ENCODE data around the gene NKX2-4.
"Not testable (repeated sequence)": the region's sequence is repeated elsewhere in the genome, so short reads cannot be mapped to it uniquely, and the experiment has no call there.

NKX2-4 gene

DNA sequence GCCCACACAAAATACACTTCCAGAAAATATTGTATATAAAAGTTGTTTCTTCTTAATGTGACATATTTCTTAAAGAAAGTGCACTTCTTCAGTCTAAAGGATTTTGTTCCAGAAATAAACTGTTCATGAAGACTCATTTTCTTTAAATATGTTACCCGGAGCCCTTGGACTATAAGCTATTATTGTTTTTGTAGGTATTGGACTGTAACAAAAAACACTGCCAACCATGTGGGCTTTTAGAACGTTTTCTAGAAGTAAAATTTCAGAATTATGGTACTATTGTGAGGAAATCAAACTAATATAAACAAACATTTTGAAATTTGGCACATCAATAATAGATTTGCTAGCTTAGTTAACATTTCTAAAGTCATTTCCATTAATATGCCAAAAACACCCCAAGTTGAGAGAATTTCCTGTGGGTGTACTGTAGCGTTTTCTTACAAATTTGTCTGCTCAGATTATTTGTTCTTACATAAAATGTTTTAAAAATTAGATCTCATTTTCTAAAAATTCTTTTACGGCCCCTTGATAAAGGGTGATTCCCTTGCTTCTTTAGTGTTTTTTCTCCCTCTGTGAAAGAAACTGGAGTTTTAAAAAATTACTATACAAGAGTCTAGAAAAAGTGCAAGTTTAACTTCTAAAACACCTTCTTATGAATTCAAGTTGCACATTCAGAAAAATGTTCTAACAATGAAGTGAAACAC is 3.4 kb downstream of the NKX2-4 start:
- DNase-seq (ENCODE audit: low spot score) = no peak

DNA sequence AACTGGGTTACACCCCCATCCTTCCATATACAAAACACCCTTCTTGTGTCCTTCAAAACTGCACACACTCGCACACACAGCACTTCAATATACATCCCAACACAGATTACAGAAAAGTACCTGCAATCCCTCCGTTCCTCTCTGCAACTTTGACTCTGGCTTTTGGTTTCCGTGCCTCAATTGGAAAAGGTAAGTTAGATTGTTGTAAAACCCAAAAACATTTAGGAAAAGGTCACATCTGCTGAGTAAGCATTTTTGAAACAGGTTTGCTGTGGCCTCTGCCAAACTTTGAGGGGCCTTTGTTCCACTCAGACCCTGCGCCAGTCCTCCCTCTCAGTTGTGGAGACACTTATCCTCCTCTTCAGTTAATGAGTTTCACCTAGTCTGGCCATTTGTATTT is 4.2 kb downstream of the NKX2-4 start:
- no peak for DNase-seq (ENCODE audit: low spot score)

DNA sequence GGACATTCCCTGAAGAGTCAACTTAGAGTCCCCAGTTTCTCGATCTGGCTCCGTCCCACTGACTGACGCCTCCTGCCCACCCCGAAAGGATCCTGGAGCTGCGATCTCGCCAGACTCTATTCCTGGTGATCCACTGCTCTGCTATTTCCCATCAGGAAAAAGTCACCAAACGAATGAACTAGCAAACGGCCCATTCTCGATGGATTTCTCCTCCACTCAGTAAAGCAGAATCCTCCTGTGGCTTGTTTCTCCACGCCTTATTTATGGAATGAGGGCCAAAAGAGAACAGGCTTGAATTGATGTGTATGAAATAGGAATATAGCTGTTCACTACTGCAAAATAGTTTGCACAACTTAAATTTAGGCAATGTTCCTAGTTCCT is 5.4 kb downstream of the NKX2-4 start:
- DNase-seq (ENCODE audit: low spot score) = no peak

DNA sequence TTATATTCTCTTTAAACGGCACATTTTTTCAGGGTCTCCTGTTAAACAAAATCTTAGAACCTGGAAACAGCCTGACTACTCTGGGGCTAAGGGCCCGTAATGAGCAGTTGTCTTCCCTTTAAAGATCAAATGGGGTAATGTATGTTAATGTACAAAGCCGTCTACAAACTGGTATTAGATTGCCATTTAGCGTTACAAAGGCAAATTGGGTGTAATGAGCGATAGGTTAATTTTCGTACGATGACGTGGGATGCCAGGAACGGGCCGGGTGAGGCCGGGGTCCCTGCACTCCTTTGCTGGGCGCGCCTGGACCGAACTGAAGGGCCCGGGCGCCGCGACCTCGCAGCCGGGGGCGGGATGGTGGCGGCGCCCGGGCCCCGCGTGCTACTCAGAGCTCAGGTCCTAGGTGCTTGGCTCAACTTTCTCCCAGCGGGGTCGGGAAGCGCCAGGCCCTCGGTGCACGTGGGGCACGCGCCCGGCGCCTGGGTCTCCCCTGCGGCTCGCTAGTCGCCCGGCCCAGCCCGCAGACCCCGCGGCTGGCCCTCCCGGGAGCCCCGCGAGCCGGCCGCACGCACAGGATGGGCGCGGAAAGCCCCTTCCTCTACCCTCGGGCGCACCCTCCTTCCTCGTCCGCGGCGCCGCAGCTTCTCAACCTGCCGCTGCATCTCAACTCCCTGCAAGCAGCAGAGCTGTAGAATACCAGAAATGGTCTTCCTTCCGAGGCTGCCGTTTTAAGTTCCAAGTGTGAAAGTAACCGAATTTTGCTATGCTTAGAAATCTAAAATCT is 5.9 kb downstream of the NKX2-4 start:
- no peak for DNase-seq (ENCODE audit: low spot score)

DNA sequence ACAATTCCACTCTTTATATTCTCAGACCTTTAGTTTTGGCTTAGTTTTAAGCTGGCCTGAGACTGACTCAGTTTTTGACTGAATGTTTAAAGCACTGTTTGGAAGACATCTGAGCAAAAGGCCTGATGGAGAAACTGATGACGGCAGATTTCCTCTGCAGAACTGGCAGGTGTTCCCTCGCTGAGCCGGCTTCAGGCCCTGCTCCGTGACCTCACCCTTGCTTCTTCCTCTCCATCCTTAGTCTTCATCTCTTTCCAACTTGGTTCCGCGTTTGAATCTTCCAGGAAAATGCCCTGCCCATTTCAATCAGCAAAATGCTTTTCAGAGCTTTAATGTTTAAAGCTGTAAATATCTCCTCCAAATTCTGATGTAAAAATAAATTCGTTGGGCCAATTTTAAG is 6.6 kb downstream of the NKX2-4 start:
- DNase-seq (ENCODE audit: low spot score) = no peak

DNA sequence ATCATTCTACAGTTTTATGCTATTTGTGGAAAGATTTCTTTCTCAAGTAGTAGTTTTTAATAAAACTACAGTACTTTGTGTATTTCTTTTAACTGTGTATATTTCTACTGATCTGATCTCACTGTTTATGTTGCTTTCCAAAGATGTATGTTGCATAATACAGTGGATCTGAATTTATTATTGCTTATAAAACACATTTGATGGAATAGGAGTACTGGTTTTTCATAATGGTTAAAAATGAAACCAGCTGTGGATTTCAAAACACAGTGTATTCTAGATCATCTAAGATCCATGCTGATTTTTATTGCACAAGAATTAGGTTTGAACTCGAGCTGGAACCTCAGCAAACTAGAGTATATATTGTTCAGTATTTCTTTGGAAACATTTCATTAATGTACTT is 8.0 kb downstream of the NKX2-4 start:
- no peak for DNase-seq (ENCODE audit: low spot score)

DNA sequence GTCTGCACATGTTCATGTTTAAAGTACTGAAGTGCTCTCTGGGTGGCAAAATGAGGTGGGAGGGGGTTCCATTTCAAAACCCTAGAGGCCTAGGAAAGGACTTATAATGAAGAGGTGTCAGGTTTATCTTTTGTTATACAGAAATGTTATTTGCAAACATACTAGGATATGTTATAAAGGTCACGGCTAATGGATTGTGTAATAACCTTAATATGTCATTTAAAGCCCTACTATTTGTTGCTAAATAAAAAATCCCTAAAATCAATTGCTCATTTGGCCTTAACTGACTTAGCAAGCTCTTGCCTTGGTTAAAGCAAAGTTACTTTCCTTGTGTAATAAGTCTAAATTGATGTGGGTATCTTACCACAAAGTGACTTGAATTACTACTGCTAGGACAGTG is 8.8 kb downstream of the NKX2-4 start:
- DNase-seq (ENCODE audit: low spot score) = no peak

DNA sequence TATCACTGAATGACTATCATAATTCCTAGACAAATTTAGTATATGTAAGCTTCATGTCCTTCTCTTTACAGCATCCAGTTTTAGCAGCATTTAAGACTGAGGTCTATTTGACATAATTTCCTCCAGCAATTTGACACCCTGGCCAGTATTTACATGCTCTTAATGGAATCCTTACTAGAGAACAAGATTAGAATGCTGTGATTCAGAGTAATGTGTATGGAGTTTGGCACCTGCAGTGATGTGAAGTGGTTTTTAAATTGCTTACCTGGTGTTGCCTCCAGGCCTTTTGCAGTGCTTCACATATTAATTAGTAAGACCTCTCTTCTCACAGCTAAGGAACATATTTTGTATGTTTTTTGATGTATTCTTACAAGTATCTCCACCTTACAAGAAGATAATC is 9.8 kb downstream of the NKX2-4 start:
- no peak for DNase-seq (ENCODE audit: low spot score)

DNA sequence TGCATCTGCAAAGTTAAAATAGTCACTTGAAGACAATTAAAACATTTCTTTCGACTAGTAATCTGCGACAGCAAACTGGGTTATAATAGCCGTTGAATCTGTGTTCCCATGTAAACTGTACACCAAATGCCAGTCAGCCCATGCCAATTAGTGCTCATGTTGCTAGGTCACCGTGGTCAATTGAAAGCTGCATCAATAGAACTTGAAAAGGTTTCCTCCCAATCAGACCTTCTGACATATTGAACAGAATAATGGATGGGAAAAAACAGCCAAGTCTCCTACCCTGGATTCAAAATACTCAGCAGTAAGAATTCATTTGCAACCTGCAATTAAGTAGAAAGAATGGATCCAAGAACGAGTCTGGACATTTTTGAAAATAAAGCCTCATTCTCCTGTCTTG is 11.2 kb downstream of the NKX2-4 start:
- no peak for DNase-seq (ENCODE audit: low spot score)

DNA sequence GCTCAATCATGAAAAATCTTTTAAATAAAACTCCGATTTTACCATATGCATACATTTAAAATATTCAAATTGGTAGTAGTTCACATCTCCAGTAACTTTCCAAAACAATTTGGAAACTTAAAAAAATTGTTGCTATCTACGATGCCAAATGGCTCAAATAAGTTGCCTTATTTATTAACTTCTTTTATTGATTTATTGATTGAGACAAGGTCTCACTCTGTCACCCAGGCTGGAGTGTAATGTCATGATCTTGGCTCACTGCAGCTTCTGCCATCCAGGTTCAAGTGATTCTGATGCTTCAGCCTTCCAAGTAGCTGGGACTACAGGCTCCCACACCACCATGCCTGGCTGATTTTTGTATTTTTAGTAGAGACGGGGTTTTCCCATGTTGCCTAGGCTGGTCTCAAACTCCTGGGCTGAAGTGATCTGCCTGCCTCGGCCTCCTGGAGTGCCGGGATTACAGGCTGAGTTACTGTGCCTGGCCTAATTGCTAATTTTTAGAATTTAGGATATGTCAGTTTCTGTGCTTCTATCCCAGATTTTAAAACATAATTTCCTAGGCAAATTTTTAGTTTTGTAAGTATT is 12.9 kb downstream of the NKX2-4 start:
- no peak for DNase-seq (ENCODE audit: low spot score)

DNA sequence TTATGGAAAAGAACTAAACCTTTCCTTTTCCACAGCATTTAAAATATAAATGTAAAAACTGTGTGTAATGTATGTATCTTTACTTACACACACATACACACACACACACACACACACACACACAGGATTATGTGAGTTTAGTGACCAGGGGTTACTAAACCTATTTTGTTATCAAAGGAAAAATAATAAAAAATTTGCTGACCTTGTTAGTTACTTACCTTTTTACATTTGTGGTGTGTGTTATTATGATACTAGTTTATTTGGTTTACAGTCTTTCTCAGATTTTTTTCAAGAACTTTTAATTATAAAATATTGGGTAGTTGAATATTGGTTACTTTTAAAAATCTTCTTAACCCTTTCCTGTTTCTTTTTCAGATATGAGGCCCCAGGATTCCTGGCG is 15.7 kb downstream of the NKX2-4 start:
- DNase-seq (ENCODE audit: low spot score) = no peak

DNA sequence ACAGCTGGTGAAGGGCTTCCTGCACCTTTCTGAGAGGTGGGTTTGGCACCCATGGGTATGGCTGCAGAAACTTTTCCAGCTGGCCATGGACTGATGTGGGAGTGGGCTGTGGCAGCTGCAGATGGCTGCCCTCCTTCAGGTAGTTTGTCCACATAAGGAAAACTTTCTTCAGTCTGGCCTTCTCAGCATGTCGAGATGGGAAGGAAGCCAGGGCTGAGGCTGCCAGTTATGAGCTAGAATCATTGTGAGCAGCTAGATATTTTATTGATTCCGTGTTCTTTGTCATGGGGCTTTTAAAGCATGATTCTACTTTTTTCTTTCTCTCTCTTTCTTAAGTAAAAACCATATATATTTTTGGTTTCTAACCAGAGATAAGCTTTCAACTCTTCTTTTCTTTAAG is 16.6 kb downstream of the NKX2-4 start:
- no peak for DNase-seq (ENCODE audit: low spot score)

DNA sequence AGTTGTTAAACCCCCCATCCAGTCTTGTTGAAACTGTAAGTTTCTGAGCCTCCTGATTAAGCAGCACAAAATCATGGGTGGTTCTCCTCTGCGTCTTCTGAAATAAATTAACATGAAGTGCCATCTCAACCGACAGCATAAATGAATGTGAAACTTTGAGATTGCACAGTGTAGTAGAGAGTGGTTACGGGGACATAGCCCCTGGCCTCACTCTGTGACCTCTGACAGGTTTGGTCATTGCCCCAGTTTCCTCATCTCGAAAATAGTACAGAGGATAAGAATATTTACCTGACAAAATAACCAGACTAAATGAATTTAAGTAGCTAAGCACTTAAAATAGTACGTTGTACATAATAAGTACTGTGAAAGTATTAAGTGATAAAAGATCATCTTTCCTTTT is 19.1 kb downstream of the NKX2-4 start:
- DNase-seq (ENCODE audit: low spot score) = no peak

DNA sequence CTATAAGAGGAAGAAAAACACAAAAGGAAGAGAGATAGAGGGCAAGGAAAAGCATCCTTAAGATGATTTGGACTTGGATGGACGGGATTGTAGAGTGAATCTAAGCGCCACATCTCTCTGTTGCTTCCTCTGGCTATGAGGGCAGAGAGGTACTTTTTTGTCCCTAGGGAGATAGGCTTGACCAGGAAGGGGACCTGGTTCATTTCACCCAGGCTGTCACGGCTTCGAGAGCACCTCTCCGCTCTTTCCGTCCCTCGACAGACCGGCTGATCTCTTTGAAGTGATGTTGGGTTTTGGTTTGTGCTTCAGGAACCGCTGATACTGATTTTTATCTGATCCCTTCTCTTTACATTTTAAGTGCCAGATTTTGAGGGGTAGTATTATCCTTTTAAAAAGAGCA is 19.6 kb downstream of the NKX2-4 start:
- DNase-seq (ENCODE audit: low spot score) = no peak

DNA sequence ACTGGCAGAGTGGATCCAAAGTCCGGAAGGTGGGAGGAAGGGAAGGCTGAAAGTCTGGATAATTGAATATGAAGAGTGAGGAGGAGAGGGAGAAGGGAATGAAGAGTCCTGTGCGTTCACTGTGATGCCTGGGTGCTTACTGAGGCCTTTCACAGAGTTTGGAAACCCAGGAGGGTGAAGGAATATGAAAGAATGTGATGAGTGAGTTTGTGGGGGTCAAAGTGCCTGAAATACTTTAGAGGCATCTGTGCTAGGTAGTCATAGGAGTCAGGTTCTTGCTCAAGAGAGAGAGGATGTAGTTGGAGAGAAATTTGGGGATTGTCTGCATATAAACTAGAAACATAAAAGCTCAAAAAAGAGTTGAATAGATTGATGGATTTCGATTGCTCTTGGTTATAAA is 20.7 kb downstream of the NKX2-4 start:
- DNase-seq (ENCODE audit: low spot score) = no peak

DNA sequence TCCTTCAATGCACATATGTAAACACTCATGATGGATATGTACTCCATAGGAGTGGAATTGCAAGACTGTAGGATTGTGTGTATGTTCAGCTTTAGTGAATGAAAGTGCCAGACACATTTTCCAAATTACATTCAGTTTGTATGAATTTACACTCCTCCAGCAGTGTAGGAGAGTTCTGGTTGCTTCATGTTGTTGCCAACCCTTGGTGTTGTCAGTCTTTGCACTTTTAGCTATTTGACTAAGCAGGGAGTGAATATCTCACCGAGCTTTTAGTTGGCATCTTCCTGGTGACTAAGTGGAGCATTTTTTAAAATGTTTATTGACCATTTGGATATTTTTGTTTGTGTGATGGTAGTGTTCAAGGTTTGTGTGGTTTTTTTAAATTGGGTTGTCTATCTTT is 23.9 kb downstream of the NKX2-4 start:
- DNase-seq (ENCODE audit: low spot score) = no peak

DNA sequence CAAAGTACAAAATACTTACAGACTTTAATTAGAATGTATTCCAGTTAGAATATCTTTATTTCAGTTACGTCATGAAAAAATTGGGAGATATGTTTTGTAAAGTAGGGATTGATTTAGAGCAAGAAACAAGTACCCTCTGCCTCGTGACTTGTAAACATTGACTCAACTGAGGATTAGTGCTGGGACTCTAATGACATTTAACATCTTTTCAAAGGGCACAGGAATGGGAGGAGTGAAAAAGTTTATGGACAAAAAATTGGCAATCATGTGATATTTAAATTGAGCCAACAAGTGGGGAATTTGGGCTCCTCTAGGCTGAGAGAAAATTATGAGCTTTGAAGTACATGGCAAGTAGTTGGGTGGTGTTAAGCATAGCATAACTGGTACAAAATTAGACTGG is 25.3 kb downstream of the NKX2-4 start:
- no peak for DNase-seq (ENCODE audit: low spot score)

DNA sequence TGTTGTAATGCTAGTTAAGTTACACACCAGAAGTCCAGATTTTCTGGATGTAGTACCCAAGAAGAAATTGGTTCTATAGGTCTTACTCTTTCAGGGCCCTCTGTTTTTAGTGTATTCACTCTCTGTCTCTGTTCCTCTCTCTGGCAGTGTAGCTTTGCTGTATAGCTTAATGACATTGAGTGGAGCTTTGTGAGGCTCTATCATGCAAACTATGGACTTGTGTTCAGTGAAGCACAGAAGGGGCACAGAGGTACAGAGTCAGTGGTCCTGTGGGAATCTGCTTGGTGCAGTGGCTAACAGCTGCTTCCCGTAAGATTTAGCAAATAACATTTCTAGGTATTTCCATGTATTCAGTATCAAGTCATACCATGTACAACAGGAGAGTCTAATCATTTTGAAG is 26.1 kb downstream of the NKX2-4 start:
- no peak for DNase-seq (ENCODE audit: low spot score)

DNA sequence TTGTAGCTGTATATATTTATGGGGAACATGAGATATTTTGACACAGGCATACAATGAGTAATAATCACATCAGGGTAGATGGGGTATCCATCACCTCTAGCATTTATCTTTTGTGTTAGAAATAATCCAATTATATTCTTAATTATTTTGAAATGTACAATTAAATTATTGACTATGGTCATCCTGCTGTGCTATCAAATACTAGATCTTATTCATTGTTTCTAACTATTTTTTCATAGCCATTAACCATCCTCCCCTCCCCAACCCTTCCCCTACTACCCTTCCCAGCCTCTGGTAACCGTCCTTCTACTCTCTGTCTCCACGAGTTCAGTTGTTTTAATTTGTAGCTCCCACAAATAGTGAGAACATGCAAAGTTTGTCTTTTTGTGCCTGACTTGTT is 28.5 kb downstream of the NKX2-4 start:
- DNase-seq (ENCODE audit: low spot score) = no peak

DNA sequence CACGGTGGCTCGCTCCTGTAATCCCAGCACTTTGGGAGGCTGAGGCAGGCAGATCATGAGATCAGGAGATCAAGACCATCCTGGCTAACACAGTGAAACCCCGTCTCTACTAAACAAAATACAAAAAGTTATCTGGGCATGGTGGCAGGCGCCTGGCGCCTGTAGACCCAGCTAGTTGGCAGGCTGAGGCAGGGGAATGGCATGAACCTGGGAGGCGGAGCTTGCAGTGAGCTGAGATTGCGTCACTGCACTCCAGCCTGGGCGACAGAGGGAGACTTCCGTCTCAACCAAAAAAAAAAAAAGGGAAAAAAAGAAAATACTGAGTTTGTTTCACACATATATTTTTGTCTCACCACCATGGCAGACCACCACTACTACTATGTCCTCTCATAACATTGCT is 31.1 kb downstream of the NKX2-4 start:
- not testable (repeated sequence) for DNase-seq (ENCODE audit: low spot score)

DNA sequence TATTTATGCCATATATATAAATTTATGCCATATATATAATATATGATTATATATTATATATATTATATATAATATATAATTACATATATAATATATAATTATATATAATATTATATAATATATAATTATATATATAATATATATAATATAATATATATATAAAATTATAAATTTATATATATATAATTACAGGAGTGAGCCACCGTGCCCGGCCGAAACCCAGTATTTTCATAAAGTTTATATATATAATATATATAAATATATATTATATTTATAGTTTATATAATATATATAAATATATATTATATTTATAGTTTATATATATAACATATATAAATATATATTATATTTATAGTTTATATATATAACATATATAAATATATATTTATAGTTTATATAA is 31.6 kb downstream of the NKX2-4 start:
- no peak for DNase-seq (ENCODE audit: low spot score)

DNA sequence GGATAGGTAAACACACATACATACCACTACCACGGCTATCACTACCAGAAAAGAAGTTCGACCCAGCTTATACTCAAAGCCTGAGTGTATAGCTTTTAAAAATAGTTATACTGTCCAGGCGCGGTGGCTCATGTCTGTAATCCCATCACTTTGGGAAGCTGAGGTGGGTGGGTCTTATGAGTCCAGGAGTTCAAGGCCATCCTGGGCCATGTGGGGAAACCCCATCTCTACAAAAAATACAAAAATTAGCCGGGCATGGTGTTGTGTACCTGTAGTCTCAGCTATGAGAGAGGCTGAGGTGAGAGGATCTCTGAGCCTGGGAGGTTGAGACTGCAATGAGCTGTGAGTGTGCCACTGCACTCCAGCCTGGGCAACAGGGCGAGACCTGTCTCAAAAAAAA is 32.9 kb downstream of the NKX2-4 start:
- no peak for DNase-seq (ENCODE audit: low spot score)

DNA sequence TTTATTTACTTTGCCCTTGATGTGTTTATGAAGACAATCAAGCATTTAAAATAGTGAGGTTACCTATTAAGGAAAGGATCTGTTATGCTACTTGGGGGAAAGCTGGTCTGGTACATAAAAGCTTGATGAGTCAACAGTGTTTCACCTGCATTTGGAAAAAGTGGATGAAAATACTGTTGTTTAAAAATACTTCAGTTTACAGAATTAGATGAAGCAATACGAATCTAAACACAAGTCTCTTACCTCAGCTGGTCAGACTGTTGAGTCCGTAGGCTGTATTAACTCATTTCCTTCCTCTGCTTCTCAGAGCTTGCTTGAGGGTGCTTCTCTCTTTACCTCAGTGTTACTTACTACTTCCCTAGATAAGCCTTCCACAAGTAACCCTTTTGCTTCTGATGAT is 36.1 kb downstream of the NKX2-4 start:
- no peak for DNase-seq (ENCODE audit: low spot score)

DNA sequence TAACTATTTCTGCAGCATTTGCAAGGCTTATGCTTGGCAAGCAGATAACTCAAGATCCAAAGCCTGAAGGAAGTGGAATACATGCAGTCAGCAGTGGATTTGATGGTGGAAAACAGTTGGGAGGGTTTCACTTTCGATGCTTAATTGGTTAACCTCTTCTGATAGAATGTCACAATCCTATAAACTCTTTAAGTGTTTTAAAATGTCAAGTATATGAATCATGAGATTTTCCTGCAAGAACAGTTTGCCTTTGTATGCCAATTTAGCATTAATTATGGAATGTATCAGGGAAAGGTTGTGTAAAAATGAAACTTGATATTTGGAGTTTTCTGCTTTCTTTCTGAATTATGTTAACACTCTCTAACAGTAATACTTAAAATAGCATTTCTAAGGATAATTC is 36.6 kb downstream of the NKX2-4 start:
- DNase-seq (ENCODE audit: low spot score) = no peak

Measured in activated CD4-positive, alpha-beta T cell treated with anti-CD3 and anti-CD28 coated beads, Interleukin-2, Interleukin-4, amounts not matched to agents 100 ng/mL and 50 ng/mL, durations not matched to agents 16 hours and 8 hours (primary cell).